ENCODE results near the gene WTAP. TPM values are rescaled to one million over a fixed set of nuclear protein-coding genes. Genes with fewer than 3 reads are reported as not detected.
"Not testable (repeated sequence)": the region's sequence is repeated elsewhere in the genome, so short reads cannot be mapped to it uniquely, and the experiment has no call there.

Gene WTAP
- total and polyA plus RNA-seq, 2 of the 8 experiments (the other 6 are each of a cell fraction or from before 2014, with no cell fraction given), result 32.6 to 120 TPM

DNA sequence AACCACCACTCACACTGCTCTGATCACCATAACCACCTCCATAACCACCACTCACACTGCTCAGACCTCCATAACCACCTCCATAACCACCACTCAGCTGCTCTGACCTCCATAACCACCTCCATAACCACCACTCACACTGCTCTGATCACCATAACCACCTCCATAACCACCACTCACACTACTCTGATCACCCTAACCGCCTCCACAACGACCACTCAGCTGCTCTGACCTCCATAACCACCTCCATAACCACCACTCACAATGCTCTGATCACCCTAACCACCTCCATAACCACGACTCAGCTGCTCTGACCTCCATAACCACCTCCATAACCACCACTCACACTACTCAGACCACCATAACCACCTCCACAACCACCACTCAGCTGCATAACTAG lies 14.9 kb upstream of the WTAP start:
- H2AFZ ChIP-seq (ENCODE audit: low read length); H3K9ac ChIP-seq (replicated peaks in 1 of 4; ENCODE audit: extremely low read depth in 1 of 4, low read depth in 3 of 4, low read length in 3 of 4); H4K5ac ChIP-seq (ENCODE audit: insufficient read length, low read depth, low read length); H2BK15ac ChIP-seq (ENCODE audit: low read length); H3K4me1 ChIP-seq (replicated peaks in 1 of 4; ENCODE audit: control insufficient read depth in 3 of 4, insufficient read depth in 4 of 4, low read length in 3 of 4); H3K23ac ChIP-seq (ENCODE audit: insufficient read length); H3K27ac ChIP-seq (ENCODE audit: low read depth, low read length); H3K9me3 ChIP-seq (ENCODE audit: insufficient read depth in 2 of 2, low read depth in 1 of 2, low read length in 1 of 2); H3K18ac ChIP-seq (ENCODE audit: extremely low read depth, low read length); H2BK20ac ChIP-seq (ENCODE audit: low read length); H3K56ac ChIP-seq (replicated peaks; ENCODE audit: insufficient read length, low read depth, low read length); H3K79me2 ChIP-seq (ENCODE audit: control insufficient read depth in 1 of 2, insufficient read depth in 2 of 2, low read length in 2 of 2); CTCF ChIA-PET (ENCODE audit: partially characterized antibody); H3K4me2 ChIP-seq (ENCODE audit: insufficient read depth in 1 of 2, low read depth in 2 of 2, low read length in 2 of 2); H4K20me1 ChIP-seq (replicated peaks in 1 of 2; ENCODE audit: control insufficient read depth in 1 of 2, insufficient read depth in 2 of 2, low read length in 2 of 2); H3K36me3 ChIP-seq (ENCODE audit: control insufficient read depth in 2 of 4, insufficient read depth in 4 of 4, low read length in 3 of 4); H2BK120ac ChIP-seq (replicated peaks; ENCODE audit: low read depth, low read length); H3K27me3 ChIP-seq (replicated peaks in 1 of 4; ENCODE audit: control insufficient read depth in 3 of 4, extremely low read depth in 1 of 4, insufficient read depth in 3 of 4, low read length in 3 of 4); H2BK12ac ChIP-seq (ENCODE audit: low read depth, low read length); H4K8ac ChIP-seq (ENCODE audit: extremely low read depth, insufficient read depth, low read length); H4K91ac ChIP-seq (replicated peaks; ENCODE audit: insufficient read length, low read length); DNase-seq (ENCODE audit: low read depth in 1 of 2, low spot score in 2 of 2); H2AK5ac ChIP-seq (ENCODE audit: low read depth, low read length); H3K4ac ChIP-seq (replicated peaks; ENCODE audit: insufficient read length, low read depth, low read length); H3K4me3 ChIP-seq (ENCODE audit: extremely low read depth in 1 of 4, insufficient read depth in 2 of 4, low read depth in 3 of 4, low read length in 4 of 4); FAIRE-seq; H2BK5ac ChIP-seq (ENCODE audit: low read depth, low read length); H3K79me1 ChIP-seq (ENCODE audit: low read depth, low read length); H3K14ac ChIP-seq (ENCODE audit: insufficient read length): not testable (repeated sequence)
- H3K23me2 ChIP-seq (ENCODE audit: low read depth, low read length), result peaks cover 13% of the 10 kb centered on the region; the same call in 1 of the 2 replicates
- POLR2A ChIA-PET (ENCODE audit: partially characterized antibody), result interaction anchor here (0.6 to 1.3 kb wide), 3 partner anchors 14 to 490 kb away, joined by 3 to 5 read pairs (median 3); partner anchors contain the start of gene SOD2
- WGBS, 2 experiments (ENCODE audit: extremely low coverage in 1 of 2, insufficient coverage in 1 of 2, insufficient read length in 1 of 2, insufficient replicate concordance in 2 of 2, low coverage in 1 of 2, low lambda C conversion rate in 2 of 2, missing lambda C conversion rate in 1 of 2), result 85% methylated on average over 3 of the region's 3 CpGs; no CpG with 5 or more reads in 1 of the 2 experiments
